Superior temporal gyrus (tissue), 1 donor: ENCODE data around the gene FMN2.
A peak's percentile ranks its signal among the peaks of the same experiment; 100 is the strongest.

ENCODE experiments used
- DNase-seq: peaks from one replicate; pipeline ENCODE4 v3.0.0-alpha.2; 2016; ENCODE audit errors: extremely low spot score

FMN2 gene

GRCh38 chr1:240091614-240092300 lies at the start of gene FMN2:
Gene FMN2 (plus strand): TSS chr1:240091883. CDS start chr1:240092110, 227 bp downstream.
- peak; percentile 50 for DNase-seq

- no peak for DNase-seq
Observed at GRCh38 chr1:240044620-240045019, 47.1 kb upstream of the FMN2 start.

- DNase-seq = no peak
Observed at GRCh38 chr1:240046000-240046399, 45.7 kb upstream of the FMN2 start.

- DNase-seq = no peak
Observed at GRCh38 chr1:240054109-240054701, 37.5 kb upstream of the FMN2 start.

GRCh38 chr1:240055936-240056335 lies 35.7 kb upstream of the FMN2 start:
- no peak for DNase-seq

- DNase-seq = no peak
Observed at GRCh38 chr1:240056350-240056749, 35.3 kb upstream of the FMN2 start.

- no peak for DNase-seq
Observed at GRCh38 chr1:240058049-240058448, 33.6 kb upstream of the FMN2 start.

GRCh38 chr1:240068961-240069360 lies 22.7 kb upstream of the FMN2 start:
- no peak for DNase-seq

- no peak for DNase-seq
Observed at GRCh38 chr1:240070188-240070587, 21.5 kb upstream of the FMN2 start.

- no peak for DNase-seq
Observed at GRCh38 chr1:240073097-240073496, 18.6 kb upstream of the FMN2 start.

- DNase-seq = no peak
Observed at GRCh38 chr1:240074422-240074821, 17.3 kb upstream of the FMN2 start.

- no peak for DNase-seq
Observed at GRCh38 chr1:240074908-240075307, 16.8 kb upstream of the FMN2 start.

GRCh38 chr1:240084337-240084736 lies 7.3 kb upstream of the FMN2 start:
- no peak for DNase-seq

GRCh38 chr1:240084749-240085148 lies 6.9 kb upstream of the FMN2 start:
- no peak for DNase-seq

GRCh38 chr1:240086726-240087125 lies 5.0 kb upstream of the FMN2 start:
- no peak for DNase-seq

- DNase-seq = peak; percentile 24
Observed at GRCh38 chr1:240090014-240090413, 1.7 kb upstream of the FMN2 start.

- DNase-seq = peak; percentile 24
Observed at GRCh38 chr1:240090957-240091600, 604 bp upstream of the FMN2 start.

- DNase-seq = peak; percentile 34
Observed at GRCh38 chr1:240092301-240093119, 827 bp downstream of the FMN2 start.

GRCh38 chr1:240093120-240093961 lies 1.7 kb downstream of the FMN2 start:
- no peak for DNase-seq

- peak; percentile 27 for DNase-seq
Observed at GRCh38 chr1:240094041-240094722, 2.5 kb downstream of the FMN2 start.

GRCh38 chr1:240096974-240097373 lies 5.3 kb downstream of the FMN2 start:
- no peak for DNase-seq
